ENCODE results near the gene AKAP8L.

The AKAP8L gene

GRCh38 chr19:15438577-15438976 is 19.8 kb upstream of the AKAP8L start:
- TF ChIP-seq CTCF (IDR thresholded peaks at IDR 0.05; ENCODE audit: control extremely low read depth, extremely low read depth, low read depth, missing control alignments): no peak
- CTCF ChIA-PET: interaction anchor here (1.0 kb wide), 1 partner anchor 13 kb away, joined by 3 read pairs; no protein-coding TSS in a partner anchor
- DNase-seq (ENCODE audit: extremely low spot score): no peak
- POLR2A ChIA-PET: interaction anchor here (0.6 kb wide), 1 partner anchor 30 kb away, joined by 3 read pairs; no protein-coding TSS in a partner anchor

- DNase-seq (ENCODE audit: extremely low spot score): no peak
- no peak for TF ChIP-seq CTCF (IDR thresholded peaks at IDR 0.05; ENCODE audit: control extremely low read depth, extremely low read depth, low read depth, missing control alignments)
- POLR2A ChIA-PET: interaction anchor here (0.6 kb wide), 1 partner anchor 30 kb away, joined by 3 read pairs; no protein-coding TSS in a partner anchor
- CTCF ChIA-PET: interaction anchor here (2.8 kb wide), 1 partner anchor 19 kb away, joined by 10 read pairs; the partner anchor contains the start of gene AKAP8L
Measured at GRCh38 chr19:15438124-15438496, 19.3 kb upstream of the AKAP8L start.

DNA sequence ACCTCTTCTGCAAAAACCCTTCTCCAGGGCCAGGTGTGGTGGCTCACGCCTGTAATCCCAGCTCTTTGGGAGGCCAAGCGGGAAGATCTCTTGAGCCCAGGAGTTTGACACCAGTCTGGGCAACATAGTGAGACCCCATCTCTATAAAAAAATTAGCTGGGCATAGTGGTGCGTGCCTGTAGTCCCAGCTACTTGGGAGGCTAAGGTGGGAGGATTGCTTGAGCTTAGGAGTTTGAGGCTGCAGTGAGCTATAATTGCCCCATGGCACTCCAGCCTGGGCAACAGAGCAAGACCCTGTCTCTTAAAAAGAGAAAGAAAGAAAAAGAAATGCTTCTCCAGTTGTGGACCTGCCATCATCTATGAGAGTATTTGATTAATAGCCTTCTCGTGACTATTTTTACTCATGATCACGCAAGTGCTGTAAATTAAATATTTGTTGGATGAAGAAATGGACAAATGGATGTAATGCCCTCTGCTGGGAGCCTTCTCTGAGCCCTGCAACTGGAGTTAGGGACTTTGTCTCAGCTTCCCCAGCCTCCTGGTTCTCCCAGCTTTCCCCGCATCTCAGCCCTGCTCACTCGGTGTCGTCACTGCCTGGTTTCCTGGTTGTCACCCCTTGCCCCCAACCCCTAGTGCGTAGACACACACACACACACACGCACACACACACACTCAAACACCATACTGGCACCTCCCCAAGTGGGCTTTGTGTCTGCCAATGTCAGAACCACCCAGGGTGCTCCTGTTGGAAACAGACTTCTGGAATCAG is 18.8 kb upstream of the AKAP8L start:
- POLR2A ChIA-PET: no interaction called here
- CTCF ChIA-PET: interaction anchor here (2.8 kb wide), 1 partner anchor 18 kb away, joined by 10 read pairs; the partner anchor contains the start of gene AKAP8L

GRCh38 chr19:15436826-15437110 is 18.0 kb upstream of the AKAP8L start:
- ChIA-PET POLR2A (interaction anchor here (0.6 kb wide), 1 partner anchor 8 kb away, joined by 3 read pairs; no protein-coding TSS in a partner anchor), CTCF (interaction anchor here (0.8 to 2.8 kb wide), 3 partner anchors 11 to 117 kb away, joined by 3 to 10 read pairs (median 3); partner anchors contain the start of gene AKAP8L)
- DNase-seq (ENCODE audit: extremely low spot score): no peak
- no peak for TF ChIP-seq CTCF (IDR thresholded peaks at IDR 0.05; ENCODE audit: control extremely low read depth, extremely low read depth, low read depth, missing control alignments)

More for the DNA sequence above, 18.8 kb upstream of the AKAP8L start:
- TF ChIP-seq CTCF (IDR thresholded peaks at IDR 0.05; ENCODE audit: control extremely low read depth, extremely low read depth, low read depth, missing control alignments): no peak
- DNase-seq (ENCODE audit: extremely low spot score): no peak

DNA sequence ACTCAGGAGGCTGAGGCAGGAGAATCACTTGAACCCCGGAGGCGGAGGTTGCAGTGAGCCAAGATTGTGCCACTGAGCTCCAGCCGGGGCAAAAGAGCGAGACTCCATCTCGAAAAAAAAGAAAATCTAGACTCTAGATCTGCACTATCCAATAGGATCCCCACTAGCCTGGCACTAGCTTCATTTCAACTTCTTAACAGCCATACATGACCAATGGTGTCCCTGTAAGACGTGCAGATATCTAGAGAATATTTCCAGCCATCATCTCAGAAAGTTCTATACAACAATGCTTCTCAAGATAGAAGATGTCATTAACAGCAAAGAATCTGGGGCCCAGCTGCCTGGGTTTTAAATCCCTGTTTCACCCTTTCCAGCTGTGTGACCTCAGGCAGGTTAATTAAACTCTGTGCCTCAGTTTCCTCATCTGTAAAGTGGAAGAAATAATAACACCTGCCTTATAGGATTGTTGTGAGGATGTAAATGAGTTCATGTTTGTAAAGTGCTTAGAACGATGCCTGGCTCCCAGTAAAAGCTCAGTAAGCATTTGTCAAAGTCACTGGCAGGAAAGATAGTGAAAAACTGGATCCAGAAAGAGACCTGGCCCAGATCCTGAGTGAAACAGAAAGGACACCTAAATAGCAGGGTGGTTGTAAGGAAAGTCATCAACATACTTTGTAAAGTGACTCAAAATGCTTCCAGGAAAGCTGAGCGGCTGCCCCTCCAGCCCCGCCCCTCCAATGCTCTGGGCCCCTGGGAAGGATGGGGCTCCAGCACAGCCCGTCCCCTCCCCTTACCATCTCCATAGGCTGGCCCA is 17.4 kb upstream of the AKAP8L start:
- DNase-seq (ENCODE audit: extremely low spot score): no peak

More for the DNA sequence above, 17.4 kb upstream of the AKAP8L start:
- ChIA-PET POLR2A (interaction anchor here (0.6 kb wide), 1 partner anchor 8 kb away, joined by 3 read pairs; no protein-coding TSS in a partner anchor), CTCF (interaction anchor here (0.8 to 2.8 kb wide), 4 partner anchors 11 to 119 kb away, joined by 3 to 10 read pairs (median 4); partner anchors contain the start of gene AKAP8L)
- no peak for TF ChIP-seq CTCF (IDR thresholded peaks at IDR 0.05; ENCODE audit: control extremely low read depth, extremely low read depth, low read depth, missing control alignments)

All from GM10248 (cell line).